ENCODE data around the gene BDKRB2. TPM values are rescaled to one million over a fixed set of nuclear protein-coding genes. Genes with fewer than 3 reads are reported as not detected.

Gene BDKRB2
- total RNA-seq, 1 experiment from 2014 or later = 0.05 TPM

GRCh38 chr14:96231526-96232130 lies 27.0 kb downstream of the BDKRB2 start:
- no peak for DNase-seq (ENCODE audit: low read depth, low spot score)
- Histone ChIP-seq H3K36me3 (ENCODE audit: control insufficient read depth, insufficient read depth, low read length) (no peaks in the 10 kb centered on the region), H3K4me3 (ENCODE audit: low read depth in 2 of 2, low read length in 2 of 2) (no peak overlapping the region), H3K9me3 (ENCODE audit: control insufficient read depth, insufficient read depth, low read depth, low read length) (no peaks in the 10 kb centered on the region), H3K27me3 (ENCODE audit: control insufficient read depth, insufficient read depth, low read length) (no peaks in the 10 kb centered on the region), H3K27ac (ENCODE audit: low read length) (no peak overlapping the region), H3K4me1 (ENCODE audit: control insufficient read depth, insufficient read depth, low read length) (no peaks in the 10 kb centered on the region)
- BruUV-seq (replicated peaks) = no TSS peak
- no peak for ATAC-seq
- intact Hi-C loops (cut with micrococcal nuclease; ENCODE audit: unreplicated experiment) = no loop called here
- in situ Hi-C loops (cut with HindIII; ENCODE audit: low pct_unique_long_range_greater_than_20kb, low sequenced_read_pairs) = no loop called here
- no peak for TF ChIP-seq TCF7L2 (IDR thresholded peaks at IDR 0.05; ENCODE audit: low read depth, low read length)
- no peak for TF ChIP-seq POLR2AphosphoS5 (IDR thresholded peaks at IDR 0.05; ENCODE audit: low read depth, low read length)
- TF ChIP-seq, protein P1, sequence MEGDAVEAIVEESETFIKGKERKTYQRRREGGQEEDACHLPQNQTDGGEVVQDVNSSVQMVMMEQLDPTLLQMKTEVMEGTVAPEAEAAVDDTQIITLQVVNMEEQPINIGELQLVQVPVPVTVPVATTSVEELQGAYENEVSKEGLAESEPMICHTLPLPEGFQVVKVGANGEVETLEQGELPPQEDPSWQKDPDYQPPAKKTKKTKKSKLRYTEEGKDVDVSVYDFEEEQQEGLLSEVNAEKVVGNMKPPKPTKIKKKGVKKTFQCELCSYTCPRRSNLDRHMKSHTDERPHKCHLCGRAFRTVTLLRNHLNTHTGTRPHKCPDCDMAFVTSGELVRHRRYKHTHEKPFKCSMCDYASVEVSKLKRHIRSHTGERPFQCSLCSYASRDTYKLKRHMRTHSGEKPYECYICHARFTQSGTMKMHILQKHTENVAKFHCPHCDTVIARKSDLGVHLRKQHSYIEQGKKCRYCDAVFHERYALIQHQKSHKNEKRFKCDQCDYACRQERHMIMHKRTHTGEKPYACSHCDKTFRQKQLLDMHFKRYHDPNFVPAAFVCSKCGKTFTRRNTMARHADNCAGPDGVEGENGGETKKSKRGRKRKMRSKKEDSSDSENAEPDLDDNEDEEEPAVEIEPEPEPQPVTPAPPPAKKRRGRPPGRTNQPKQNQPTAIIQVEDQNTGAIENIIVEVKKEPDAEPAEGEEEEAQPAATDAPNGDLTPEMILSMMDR (IDR thresholded peaks at IDR 0.05) = no peak
- TF ChIP-seq SIN3A (IDR thresholded peaks at IDR 0.05; ENCODE audit: borderline replicate concordance, insufficient read depth, low read depth, low read length) = no peak
- no peak for TF ChIP-seq REST (IDR thresholded peaks at IDR 0.05; ENCODE audit: insufficient read depth in 1 of 2, low read depth in 2 of 2, low read length in 1 of 2)
- ChIA-PET POLR2A (no interaction called here), CTCF (no interaction called here)

- no peak for DNase-seq (ENCODE audit: low read depth, low spot score)
- TF ChIP-seq, protein P1 (IDR thresholded peaks at IDR 0.05) = no peak
- no peak for TF ChIP-seq REST (IDR thresholded peaks at IDR 0.05; ENCODE audit: insufficient read depth in 1 of 2, low read depth in 2 of 2, low read length in 1 of 2)
- TF ChIP-seq SIN3A (IDR thresholded peaks at IDR 0.05; ENCODE audit: borderline replicate concordance, insufficient read depth, low read depth, low read length) = no peak
- TF ChIP-seq POLR2AphosphoS5 (IDR thresholded peaks at IDR 0.05; ENCODE audit: low read depth, low read length) = no peak
- TF ChIP-seq TCF7L2 (IDR thresholded peaks at IDR 0.05; ENCODE audit: low read depth, low read length) = no peak
- H3K27me3 ChIP-seq (ENCODE audit: control insufficient read depth, insufficient read depth, low read length) = no peaks in the 10 kb centered on the region
- no peaks in the 10 kb centered on the region for H3K4me1 ChIP-seq (ENCODE audit: control insufficient read depth, insufficient read depth, low read length)
- BruUV-seq (replicated peaks) = no TSS peak
- ChIA-PET POLR2A (no interaction called here), CTCF (no interaction called here)
- in situ Hi-C loops (cut with HindIII; ENCODE audit: low pct_unique_long_range_greater_than_20kb, low sequenced_read_pairs) = no loop called here
- no peaks in the 10 kb centered on the region for H3K9me3 ChIP-seq (ENCODE audit: control insufficient read depth, insufficient read depth, low read depth, low read length)
- intact Hi-C loops (cut with micrococcal nuclease; ENCODE audit: unreplicated experiment) = no loop called here
- no peak overlapping the region for H3K27ac ChIP-seq (ENCODE audit: low read length)
- no peak overlapping the region for H3K4me3 ChIP-seq (ENCODE audit: low read depth in 2 of 2, low read length in 2 of 2)
- H3K36me3 ChIP-seq (ENCODE audit: control insufficient read depth, insufficient read depth, low read length) = no peaks in the 10 kb centered on the region
- no peak for ATAC-seq
Measured at GRCh38 chr14:96232506-96232905, 27.9 kb downstream of the BDKRB2 start.
